CD14-positive monocyte (primary cell): ENCODE measurements around the gene MAS1. TPM values are rescaled to one million over a fixed set of nuclear protein-coding genes. Genes with fewer than 3 reads are reported as not detected.
A peak's percentile ranks its signal among the peaks of the same experiment; 100 is the strongest.

Experiments
- DNase-seq, 3 donors: peaks; one replicate each; pipeline ENCODE4 v3.0.0-alpha.2; 2011 to 2022
- H2AFZ ChIP-seq: 2 replicates; pipeline ENCODE4 v1.6.0; 2012; ENCODE audit warnings: mild to moderate bottlenecking, low read depth, low read length, inconsistent platforms; ENCODE audit not compliant: insufficient read depth, poor library complexity, severe bottlenecking
- H3K27ac ChIP-seq, 2 donors: 1 replicate in 1 of 2; 2 replicates in 1 of 2; pipeline ENCODE4 v1.5.1; 2012 to 2013; ENCODE audit warnings: low read length in 2 of 2, control low read depth in 1 of 2, inconsistent platforms in 1 of 2, low read depth in 1 of 2, mild to moderate bottlenecking in 1 of 2
- H3K27me3 ChIP-seq, 2 donors: one replicate each; pipeline versions ENCODE4 v1.6.0 to v1.6.1; 2011 to 2013; ENCODE audit warnings: low read length in 2 of 2; ENCODE audit not compliant: control insufficient read depth in 2 of 2, insufficient read depth in 2 of 2
- H3K36me3 ChIP-seq, 2 donors: replicated peaks in 1 of 2; 1 replicate in 1 of 2; 2 replicates in 1 of 2; pipeline versions ENCODE4 v1.5.1 to v1.6.1; 2012 to 2013; ENCODE audit warnings: low read length in 2 of 2, control low read depth in 1 of 2, inconsistent platforms in 1 of 2, mild to moderate bottlenecking in 1 of 2; ENCODE audit not compliant: insufficient read depth in 2 of 2, control insufficient read depth in 1 of 2
- H3K4me1 ChIP-seq, 2 donors: 1 replicate in 1 of 2; 2 replicates in 1 of 2; pipeline versions ENCODE4 v1.5.1 to v1.6.1; 2012 to 2013; ENCODE audit warnings: low read length in 2 of 2, control low read depth in 1 of 2, inconsistent platforms in 1 of 2, mild to moderate bottlenecking in 1 of 2, moderate library complexity in 1 of 2; ENCODE audit not compliant: insufficient read depth in 2 of 2, control insufficient read depth in 1 of 2
- H3K4me2 ChIP-seq: replicated peaks from 2 replicates; pipeline ENCODE3; 2012; ENCODE audit warnings: low read length, moderate library complexity, mild to moderate bottlenecking; ENCODE audit not compliant: poor library complexity, severe bottlenecking; ENCODE audit errors: extremely low read depth
- H3K4me3 ChIP-seq, 3 experiments: fragments of 200-600 bp in 1 of 3; sonication (generic) in 1 of 3; replicated peaks in 1 of 3; 1 replicate in 2 of 3; 2 replicates in 1 of 3; pipeline ENCODE4 v1.5.1; 2011 to 2013; ENCODE audit warnings: low read length in 3 of 3, mild to moderate bottlenecking in 3 of 3, control low read depth in 2 of 3, low read depth in 2 of 3, inconsistent platforms in 1 of 3, moderate library complexity in 1 of 3
- H3K79me2 ChIP-seq: 2 replicates; pipeline ENCODE4 v1.6.0; 2012; ENCODE audit warnings: mild to moderate bottlenecking, control low read depth, inconsistent platforms, low read length, moderate library complexity; ENCODE audit not compliant: insufficient read depth
- H3K9ac ChIP-seq: 2 replicates; pipeline ENCODE4 v1.6.0; 2017; ENCODE audit warnings: low read length, mild to moderate bottlenecking; ENCODE audit not compliant: insufficient read depth, poor library complexity, severe bottlenecking
- H3K9me3 ChIP-seq, 2 donors: replicated peaks in 1 of 2; 1 replicate in 1 of 2; 2 replicates in 1 of 2; pipeline versions ENCODE4 v1.5.1 to v1.6.1; 2012 to 2013; ENCODE audit warnings: low read length in 2 of 2, control low read depth in 1 of 2; ENCODE audit not compliant: control insufficient read depth in 1 of 2, insufficient read depth in 1 of 2
- H4K20me1 ChIP-seq: 2 replicates; pipeline ENCODE4 v1.6.0; 2012; ENCODE audit warnings: mild to moderate bottlenecking, low read length, control low read depth, moderate library complexity; ENCODE audit not compliant: insufficient read depth
- H3K27ac Mint-ChIP-seq, 7 donors: one replicate each; pipeline ENCODE4 v1.8.0; 2020; ENCODE audit warnings: mild to moderate bottlenecking in 7 of 7, mixed read lengths in 7 of 7, moderate library complexity in 6 of 7, inconsistent platforms in 2 of 7
- H3K27me3 Mint-ChIP-seq, 3 donors: one replicate each; pipeline ENCODE4 v1.8.0; 2021 to 2022; ENCODE audit warnings: low read depth in 3 of 3, mild to moderate bottlenecking in 3 of 3, mixed read lengths in 3 of 3, moderate library complexity in 3 of 3, inconsistent platforms in 1 of 3
- H3K36me3 Mint-ChIP-seq, 2 donors: one replicate each; pipeline ENCODE4 v1.8.0; 2020; ENCODE audit warnings: mixed read lengths in 2 of 2, inconsistent platforms in 1 of 2, mild to moderate bottlenecking in 1 of 2
- H3K4me1 Mint-ChIP-seq: one replicate; pipeline ENCODE4 v1.8.0; 2020; ENCODE audit warnings: mild to moderate bottlenecking, mixed read lengths
- H3K4me3 Mint-ChIP-seq, 2 donors: one replicate each; pipeline ENCODE4 v1.8.0; 2020; ENCODE audit warnings: mild to moderate bottlenecking in 2 of 2, mixed read lengths in 2 of 2, moderate library complexity in 1 of 2
- H3K9me3 Mint-ChIP-seq, 7 donors: one replicate each; pipeline ENCODE4 v1.8.0; 2020 to 2022; ENCODE audit warnings: mixed read lengths in 7 of 7, mild to moderate bottlenecking in 6 of 7, moderate library complexity in 6 of 7, inconsistent platforms in 2 of 7
- WGBS: methylation state at CpG from one replicate; pipeline ENCODE4 v1.1.5; 2013; ENCODE audit warnings: missing lambda C conversion rate; ENCODE audit not compliant: insufficient coverage; 5-methylcytosine and 5-hydroxymethylcytosine counted together
- intact Hi-C, 2 donors: fragments of 100-400 bp; cut with micrococcal nuclease; formaldehyde crosslinking; loops; one replicate each; pipeline versions ENCODE4 v1.15.0 to v1.15.1; 2023
- polyA plus RNA-seq, 3 donors: library from polyadenylated mRNA; depleted of rRNA in 1 of 3; unstranded in 2 of 3; stranded (reverse) in 1 of 3; fragments of 300-500 nt in 2 of 3; fragments of >200 nt in 1 of 3; fragmentation: Illumina TruSeq in 2 of 3; gene quantifications; 1 replicate in 2 of 3; 2 replicates in 1 of 3; pipeline ENCODE4 v1.2.3, GENCODE V29; 2012 to 2021
- TF ChIP-seq, protein P1 (sequence below): fragments of 200-600 bp; IDR thresholded peaks from one replicate; pipeline ENCODE4 v1.8.0; 2022; ENCODE audit warnings: antibody characterized with exemption, mild to moderate bottlenecking

The MAS1 gene
- polyA plus RNA-seq, 3 donors: not detected

DNA sequence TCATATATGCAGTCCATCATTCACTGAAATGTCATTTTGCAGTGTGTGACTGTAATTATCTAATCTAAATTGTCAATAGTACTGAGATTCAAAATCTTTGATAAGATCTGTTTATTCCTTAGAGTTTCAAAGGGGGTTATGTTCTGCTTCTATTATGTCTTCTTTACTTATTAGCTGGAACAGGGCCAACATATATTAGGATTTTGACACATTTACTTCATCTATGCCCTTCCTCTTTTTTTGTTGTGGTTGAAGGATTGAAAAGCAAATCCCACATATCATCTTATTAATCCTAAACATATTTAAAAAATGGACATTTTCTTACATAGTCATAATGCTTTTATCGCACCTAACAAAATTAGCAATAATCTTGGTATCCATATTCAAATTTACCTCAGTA, 30.3 kb upstream of the MAS1 start:
- DNase-seq: peak in 1 of 3 donors; percentile 25
- Mint-ChIP-seq H3K4me3 (no peak overlapping the region), H3K4me1 (peaks cover 24% of the 10 kb centered on the region), H3K36me3 (no peaks in the 10 kb centered on the region), H3K27ac (no peak overlapping the region), H3K27me3 (peaks cover 0 to 6% (median under 1%) of the 10 kb centered on the region in 3 donors), H3K9me3 (peaks cover 2 to 11% (median 5%) of the 10 kb centered on the region in 7 donors)
- no peaks in the 10 kb centered on the region for H3K36me3 ChIP-seq
- no peak overlapping the region for H3K4me3 ChIP-seq
- intact Hi-C loops: loop anchor here in 1 of 2 donors (10.0 kb wide), 1 partner anchor 194 kb away; no protein-coding TSS in a partner anchor
- no peaks in the 10 kb centered on the region for H3K79me2 ChIP-seq
- no peak overlapping the region for H3K27ac ChIP-seq
- peaks cover 8 to 17% of the 10 kb centered on the region in 2 donors for H3K4me1 ChIP-seq
- no peak overlapping the region for H3K4me2 ChIP-seq
- WGBS: 20% methylated on average over 1 of the region's 1 CpG
- H4K20me1 ChIP-seq: no peaks in the 10 kb centered on the region
- no peak overlapping the region for H3K9ac ChIP-seq
- H3K27me3 ChIP-seq: no peaks in the 10 kb centered on the region
- no peak overlapping the region for H2AFZ ChIP-seq
- TF ChIP-seq, protein P1, sequence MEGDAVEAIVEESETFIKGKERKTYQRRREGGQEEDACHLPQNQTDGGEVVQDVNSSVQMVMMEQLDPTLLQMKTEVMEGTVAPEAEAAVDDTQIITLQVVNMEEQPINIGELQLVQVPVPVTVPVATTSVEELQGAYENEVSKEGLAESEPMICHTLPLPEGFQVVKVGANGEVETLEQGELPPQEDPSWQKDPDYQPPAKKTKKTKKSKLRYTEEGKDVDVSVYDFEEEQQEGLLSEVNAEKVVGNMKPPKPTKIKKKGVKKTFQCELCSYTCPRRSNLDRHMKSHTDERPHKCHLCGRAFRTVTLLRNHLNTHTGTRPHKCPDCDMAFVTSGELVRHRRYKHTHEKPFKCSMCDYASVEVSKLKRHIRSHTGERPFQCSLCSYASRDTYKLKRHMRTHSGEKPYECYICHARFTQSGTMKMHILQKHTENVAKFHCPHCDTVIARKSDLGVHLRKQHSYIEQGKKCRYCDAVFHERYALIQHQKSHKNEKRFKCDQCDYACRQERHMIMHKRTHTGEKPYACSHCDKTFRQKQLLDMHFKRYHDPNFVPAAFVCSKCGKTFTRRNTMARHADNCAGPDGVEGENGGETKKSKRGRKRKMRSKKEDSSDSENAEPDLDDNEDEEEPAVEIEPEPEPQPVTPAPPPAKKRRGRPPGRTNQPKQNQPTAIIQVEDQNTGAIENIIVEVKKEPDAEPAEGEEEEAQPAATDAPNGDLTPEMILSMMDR: no peak
- no peaks in the 10 kb centered on the region for H3K9me3 ChIP-seq

- peaks cover 0 to 6% (median 1%) of the 10 kb centered on the region in 3 donors for H3K27me3 Mint-ChIP-seq
- peaks cover 23% of the 10 kb centered on the region for H3K4me1 Mint-ChIP-seq
- Histone ChIP-seq H3K36me3 (no peaks in the 10 kb centered on the region), H3K4me3 (no peak overlapping the region), H3K27me3 (no peaks in the 10 kb centered on the region), H3K4me2 (no peak overlapping the region), H4K20me1 (no peaks in the 10 kb centered on the region), H3K9ac (no peak overlapping the region), H3K27ac (no peak overlapping the region), H2AFZ (no peak overlapping the region), H3K79me2 (no peaks in the 10 kb centered on the region), H3K9me3 (no peaks in the 10 kb centered on the region), H3K4me1 (peaks cover 8 to 17% of the 10 kb centered on the region in 2 donors)
- TF ChIP-seq, protein P1: no peak
- no peak for DNase-seq
- 63% methylated on average over 2 of the region's 5 CpGs for WGBS
- intact Hi-C loops: loop anchor here in 1 of 2 donors (10.0 kb wide), 1 partner anchor 193 kb away; no protein-coding TSS in a partner anchor
- H3K27ac Mint-ChIP-seq: peak overlapping the region in 1 of 7 donors; percentile 57
- H3K4me3 Mint-ChIP-seq: no peak overlapping the region
- H3K36me3 Mint-ChIP-seq: no peaks in the 10 kb centered on the region
- H3K9me3 Mint-ChIP-seq: peaks cover 1 to 9% (median 4%) of the 10 kb centered on the region in 7 donors
Measured at GRCh38 chr6:159862103-159862502, 28.7 kb upstream of the MAS1 start.
